Globus pallidus (tissue), 1 donor: ENCODE measurements around the gene CHMP3.
"Not testable (repeated sequence)": the region's sequence is repeated elsewhere in the genome, so short reads cannot be mapped to it uniquely, and the experiment has no call there.

Experiments used
- DNase-seq: peaks from one replicate; pipeline ENCODE4 v3.0.0-alpha.2; 2015; ENCODE audit warnings: low spot score

CHMP3 gene

GRCh38 chr2:86549440-86549839, 13.8 kb downstream of the CHMP3 start:
- not testable (repeated sequence) for DNase-seq

- DNase-seq: not testable (repeated sequence)
These were observed 14.3 kb downstream of the CHMP3 start for GRCh38 chr2:86548913-86549396.

GRCh38 chr2:86548165-86548912, 14.9 kb downstream of the CHMP3 start:
- not testable (repeated sequence) for DNase-seq

GRCh38 chr2:86545296-86545924, 17.8 kb downstream of the CHMP3 start:
- DNase-seq: not testable (repeated sequence)

- DNase-seq: not testable (repeated sequence)
These were observed 18.8 kb downstream of the CHMP3 start for GRCh38 chr2:86544278-86545099.

- DNase-seq: no peak
These were observed 19.4 kb downstream of the CHMP3 start for GRCh38 chr2:86543793-86544192.

GRCh38 chr2:86543335-86543734, 19.9 kb downstream of the CHMP3 start:
- no peak for DNase-seq

GRCh38 chr2:86542814-86543213, 20.4 kb downstream of the CHMP3 start:
- DNase-seq: no peak

GRCh38 chr2:86541334-86541733, 21.9 kb downstream of the CHMP3 start:
- no peak for DNase-seq

- DNase-seq: no peak
These were observed 29.7 kb downstream of the CHMP3 start for GRCh38 chr2:86533589-86533988.

GRCh38 chr2:86525421-86526340, 37.6 kb downstream of the CHMP3 start:
- no peak for DNase-seq

GRCh38 chr2:86523491-86523890, 39.8 kb downstream of the CHMP3 start:
- no peak for DNase-seq

- DNase-seq: no peak
These were observed 40.5 kb downstream of the CHMP3 start for GRCh38 chr2:86522711-86523110.

- no peak for DNase-seq
These were observed 41.3 kb downstream of the CHMP3 start for GRCh38 chr2:86521922-86522321.

GRCh38 chr2:86520153-86520552, 43.1 kb downstream of the CHMP3 start:
- no peak for DNase-seq

GRCh38 chr2:86519349-86519748, 43.9 kb downstream of the CHMP3 start:
- DNase-seq: no peak

- peak; percentile 56 for DNase-seq
These were observed 44.8 kb downstream of the CHMP3 start for GRCh38 chr2:86518481-86518880.

GRCh38 chr2:86513948-86514660, 49.1 kb downstream of the CHMP3 start:
- no peak for DNase-seq

GRCh38 chr2:86512892-86513291, 50.4 kb downstream of the CHMP3 start:
- DNase-seq: no peak

GRCh38 chr2:86512034-86512433, 51.2 kb downstream of the CHMP3 start:
- DNase-seq: no peak

- no peak for DNase-seq
These were observed 52.8 kb downstream of the CHMP3 start for GRCh38 chr2:86510436-86510933.
